GM23248 (cell line): ENCODE results near the gene SIX2. TPM values are rescaled to one million over a fixed set of nuclear protein-coding genes. Genes with fewer than 3 reads are reported as not detected.

Experiments
- DNase-seq: peaks from one replicate; pipeline ENCODE4 v3.0.0-alpha.2; 2015
- H2AFZ ChIP-seq: fragments of 200-600 bp; sonication (generic); 2 replicates; pipeline ENCODE4 v1.6.1; 2016; ENCODE audit warnings: antibody characterized with exemption
- H3F3A ChIP-seq: fragments of 200-600 bp; sonication (generic); 2 replicates; pipeline ENCODE4 v1.6.1; 2016; ENCODE audit warnings: mild to moderate bottlenecking, antibody characterized with exemption, mixed run types; ENCODE audit not compliant: insufficient read depth
- H3K27ac ChIP-seq: fragments of 200-600 bp; sonication (generic); 2 replicates; pipeline ENCODE4 v1.5.1; 2016; ENCODE audit warnings: mild to moderate bottlenecking
- H3K27me3 ChIP-seq: fragments of 200-600 bp; sonication (generic); replicated peaks from 2 replicates; pipeline ENCODE4 v1.6.1; 2016; ENCODE audit warnings: mild to moderate bottlenecking; ENCODE audit not compliant: insufficient read depth
- H3K36me3 ChIP-seq: fragments of 200-600 bp; sonication (generic); 2 replicates; pipeline ENCODE4 v1.6.1; 2016; ENCODE audit warnings: low read depth, mild to moderate bottlenecking
- H3K4me1 ChIP-seq: fragments of 200-600 bp; sonication (generic); 2 replicates; pipeline ENCODE4 v1.6.1; 2016; ENCODE audit warnings: mild to moderate bottlenecking; ENCODE audit not compliant: insufficient read depth
- H3K4me2 ChIP-seq: fragments of 200-600 bp; sonication (generic); one replicate; pipeline ENCODE4 v1.6.1; 2016; ENCODE audit warnings: mild to moderate bottlenecking; ENCODE audit not compliant: unreplicated experiment
- H3K4me3 ChIP-seq: fragments of 200-600 bp; sonication (generic); 2 replicates; pipeline ENCODE4 v1.5.1; 2016; ENCODE audit warnings: mild to moderate bottlenecking
- H3K79me2 ChIP-seq: fragments of 200-600 bp; sonication (generic); 2 replicates; pipeline ENCODE4 v1.6.1; 2016; ENCODE audit warnings: mild to moderate bottlenecking; ENCODE audit not compliant: insufficient read depth
- H3K9ac ChIP-seq: fragments of 200-600 bp; sonication (generic); 2 replicates; pipeline ENCODE4 v1.6.1; 2016; ENCODE audit warnings: mild to moderate bottlenecking
- H3K9me2 ChIP-seq: fragments of 200-600 bp; sonication (generic); 2 replicates; pipeline ENCODE4 v1.6.1; 2016; ENCODE audit warnings: mixed run types, mild to moderate bottlenecking, moderate library complexity; ENCODE audit not compliant: insufficient read depth
- H3K9me3 ChIP-seq: fragments of 200-600 bp; sonication (generic); one replicate; pipeline ENCODE4 v1.6.1; 2017; ENCODE audit warnings: low read depth
- H4K20me1 ChIP-seq: fragments of 200-600 bp; sonication (generic); 2 replicates; pipeline ENCODE4 v1.6.0; 2016; ENCODE audit not compliant: insufficient read depth
- EZH2 ChIP-seq: fragments of 200-600 bp; sonication (generic); IDR thresholded peaks from 2 replicates; pipeline ENCODE4 v1.6.1; 2018; ENCODE audit warnings: antibody characterized with exemption, mild to moderate bottlenecking; ENCODE audit not compliant: insufficient read depth, poor library complexity, severe bottlenecking
- EZH2phosphoT487 ChIP-seq: fragments of 200-600 bp; sonication (generic); IDR thresholded peaks from 2 replicates; pipeline ENCODE4 v1.6.1; 2018; ENCODE audit warnings: antibody characterized with exemption, moderate library complexity, mild to moderate bottlenecking, low read depth; ENCODE audit not compliant: insufficient read depth
- WGBS, 2 experiments: methylation state at CpG; one replicate each; pipeline ENCODE4 v1.1.6; 2015 to 2017; ENCODE audit warnings: low lambda C conversion rate in 2 of 2, low coverage in 1 of 2; ENCODE audit errors: missing lambda C conversion rate in 2 of 2; 5-methylcytosine and 5-hydroxymethylcytosine counted together
- in situ Hi-C: fragments of 300-500 bp; cut with MboI; formaldehyde crosslinking; loops from 2 replicates; pipeline ENCODE4 v1.15.0; 2020
- polyA plus RNA-seq: library from polyadenylated mRNA; unstranded; fragments of >200 nt; fragmentation: Nextera tagmentation; extraction: Ambion mirVana; gene quantifications from 2 replicates; pipeline ENCODE4 v1.2.1, GENCODE V29; 2016
- total RNA-seq: library from RNA; depleted of rRNA; stranded (reverse); fragments of >200 nt; shearing (Covaris generic); gene quantifications from 2 replicates; pipeline ENCODE4 v1.2.3, GENCODE V29; 2014; rRNA removed

Gene SIX2
- total RNA-seq (0.63 TPM in 1 of 2 replicates, not detected in the other), polyA plus RNA-seq (0.19 and 0.22 TPM in 2 replicates)

DNA sequence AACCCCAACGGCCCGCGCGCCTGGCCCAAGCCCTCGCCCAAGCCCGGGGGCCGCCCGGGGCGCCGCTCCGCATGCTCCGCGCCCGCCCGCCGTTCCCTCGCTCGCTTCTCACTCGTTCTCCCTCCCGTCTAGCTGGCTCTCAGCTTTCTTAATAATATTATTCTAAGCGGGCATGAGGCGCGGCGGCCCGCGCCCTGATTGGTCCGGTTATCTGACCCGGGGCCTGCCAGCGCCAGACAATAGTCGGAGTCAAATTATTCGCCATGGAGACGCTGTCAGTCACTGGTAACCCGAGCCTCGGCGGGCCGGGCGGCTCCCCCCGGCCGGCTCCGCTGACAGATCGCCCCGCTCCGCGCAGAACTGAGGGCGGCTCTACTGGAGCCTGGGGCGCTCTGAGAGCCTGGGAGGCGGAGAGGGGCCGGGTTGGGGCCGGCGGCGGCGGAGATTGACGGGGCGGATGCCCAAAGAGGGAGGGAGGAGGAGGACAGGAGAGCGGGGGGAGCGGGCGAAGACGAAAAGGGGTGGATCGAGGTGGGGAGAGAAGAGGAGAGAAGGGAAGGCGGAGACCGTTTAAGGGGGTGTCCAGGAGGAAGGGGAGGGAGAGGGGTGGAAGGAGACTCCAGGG, at the start of gene SIX2:
SIX2 (minus strand) TSS at position 150 of the 625 bp plus-strand sequence. CDS start 342 bp downstream, outside the sequence.
- Histone ChIP-seq H3F3A (peaks cover 6% of the 10 kb centered on the region; the same call in 1 of the 2 replicates), H3K36me3 (no peaks in the 10 kb centered on the region), H3K27me3 (peaks cover 39% of the 10 kb centered on the region), H3K79me2 (no peaks in the 10 kb centered on the region), H3K9ac (peak within 1 kb of the TSS; percentile 66), H3K4me3 (peak within 1 kb of the TSS; percentile 73), H3K4me1 (0 out of 2 replicates have a peak, but pooled peaks cover 4% of the 10 kb centered on the region), H2AFZ (peak within 1 kb of the TSS; percentile 92), H3K9me2 (no peaks in the 10 kb centered on the region), H3K9me3 (no peaks in the 10 kb centered on the region), H3K27ac (no peak within 1 kb of the TSS; the same call in 1 of the 2 replicates), H3K4me2 (peak within 1 kb of the TSS; percentile 89), H4K20me1 (no peaks in the 10 kb centered on the region)
- no peak for TF ChIP-seq EZH2phosphoT487
- TF ChIP-seq EZH2, result no peak
- peak; percentile 93 for DNase-seq
- in situ Hi-C loops, result no loop called here
- WGBS, 2 experiments, result 1 to 3% methylated on average over 47 to 60 of the region's 61 CpGs

DNA sequence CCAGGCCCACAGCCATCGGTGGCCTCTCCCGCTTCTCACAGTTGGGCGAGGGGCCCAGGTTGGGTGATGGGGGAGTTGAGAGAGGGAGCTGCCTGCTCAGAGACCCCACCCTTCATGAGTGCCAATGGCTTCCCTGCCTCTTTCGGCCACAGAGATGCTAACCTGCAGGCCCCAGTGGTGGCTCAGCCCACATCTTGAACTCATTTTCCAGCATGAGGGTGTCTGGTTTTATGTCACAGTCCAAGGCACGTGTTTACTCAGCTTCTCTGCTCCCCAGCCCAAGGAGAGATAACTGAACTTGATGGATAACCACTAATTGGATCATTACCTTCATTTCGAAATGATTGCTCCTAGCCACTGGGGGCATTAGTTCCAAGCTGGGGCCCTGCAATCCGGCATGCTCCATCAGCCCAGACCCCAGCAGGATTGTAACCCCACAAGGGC, 45.9 kb upstream of the SIX2 start:
- Histone ChIP-seq H3K27me3 (peaks cover 7% of the 10 kb centered on the region; the same call in 1 of the 2 replicates), H4K20me1 (no peaks in the 10 kb centered on the region), H3K36me3 (no peaks in the 10 kb centered on the region), H2AFZ (no peak overlapping the region), H3K4me1 (no peaks in the 10 kb centered on the region), H3F3A (no peaks in the 10 kb centered on the region), H3K4me3 (no peak overlapping the region), H3K79me2 (no peaks in the 10 kb centered on the region), H3K9me2 (no peaks in the 10 kb centered on the region), H3K27ac (no peak overlapping the region), H3K4me2 (no peak overlapping the region), H3K9me3 (no peaks in the 10 kb centered on the region), H3K9ac (no peak overlapping the region)
- in situ Hi-C loops, result no loop called here
- DNase-seq, result no peak
- WGBS, 2 experiments, result 62 to 67% methylated on average over 7 of the region's 7 CpGs
- no peak for TF ChIP-seq EZH2
- no peak for TF ChIP-seq EZH2phosphoT487

DNA sequence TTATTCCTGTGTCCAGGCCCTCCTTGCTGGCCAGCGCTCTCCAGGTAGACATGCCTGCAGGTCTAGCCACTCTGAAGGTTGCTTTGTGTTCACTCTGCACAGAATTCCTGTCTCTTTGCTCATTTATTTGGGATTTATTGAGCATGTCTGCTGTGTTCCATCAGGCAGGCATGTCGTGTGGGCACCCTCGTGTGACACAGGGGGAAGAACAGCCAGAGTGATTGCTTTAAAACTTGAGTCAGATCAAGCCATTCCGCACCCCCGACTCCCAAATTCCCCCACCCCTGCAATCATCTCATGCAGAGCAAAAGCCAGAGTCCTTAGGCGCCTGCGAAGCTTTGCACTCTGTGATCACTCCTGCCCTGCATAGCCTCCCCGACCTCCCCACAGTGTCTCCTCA, 44.7 kb upstream of the SIX2 start:
- TF ChIP-seq EZH2phosphoT487, result no peak
- no peak for TF ChIP-seq EZH2
- H3K36me3 ChIP-seq, result no peaks in the 10 kb centered on the region
- no peak overlapping the region for H3K27ac ChIP-seq
- no peak overlapping the region for H2AFZ ChIP-seq
- no peak overlapping the region for H3K4me3 ChIP-seq
- no peaks in the 10 kb centered on the region for H3K9me2 ChIP-seq
- no peaks in the 10 kb centered on the region for H3K79me2 ChIP-seq
- no peaks in the 10 kb centered on the region for H3K9me3 ChIP-seq
- 77 to 81% methylated on average over 8 of the region's 8 CpGs for WGBS, 2 experiments
- H3K27me3 ChIP-seq, result peaks cover 7% of the 10 kb centered on the region; the same call in 1 of the 2 replicates
- H3K9ac ChIP-seq, result no peak overlapping the region
- no peaks in the 10 kb centered on the region for H3F3A ChIP-seq
- no peak for DNase-seq
- H3K4me2 ChIP-seq, result no peak overlapping the region
- in situ Hi-C loops, result no loop called here
- no peaks in the 10 kb centered on the region for H4K20me1 ChIP-seq
- H3K4me1 ChIP-seq, result no peaks in the 10 kb centered on the region

DNA sequence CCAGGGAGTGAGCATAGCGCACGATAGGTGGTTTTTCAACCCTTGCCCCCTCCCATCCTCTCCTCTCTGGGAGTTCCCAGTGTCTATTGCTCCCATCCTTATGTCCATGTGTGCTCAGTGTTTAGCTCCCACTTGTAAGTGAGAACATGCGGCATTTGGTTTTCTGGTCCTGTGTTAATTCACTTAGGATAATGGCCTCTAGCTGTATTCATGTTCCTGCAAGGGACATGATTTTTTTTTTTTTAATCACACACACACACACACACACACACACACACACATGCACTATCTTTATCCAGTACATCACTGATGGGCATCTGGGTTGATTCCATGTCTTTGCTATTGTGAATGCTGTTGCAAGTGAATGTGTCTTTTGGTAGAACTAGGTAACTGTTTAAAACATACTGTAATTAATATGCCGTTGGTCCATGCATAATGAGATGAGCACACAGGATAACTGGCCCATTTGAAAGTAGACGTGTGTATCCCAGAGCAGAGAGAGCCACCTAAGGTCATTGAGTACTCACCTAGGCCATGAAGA, 43.2 kb upstream of the SIX2 start:
- Histone ChIP-seq H3K36me3 (no peaks in the 10 kb centered on the region), H3K79me2 (no peaks in the 10 kb centered on the region), H3K4me1 (no peaks in the 10 kb centered on the region), H3K4me2 (no peak overlapping the region), H3K4me3 (no peak overlapping the region), H3K9me2 (no peaks in the 10 kb centered on the region), H3K9ac (no peak overlapping the region), H3K9me3 (no peaks in the 10 kb centered on the region), H3K27me3 (peaks cover 7% of the 10 kb centered on the region; the same call in 1 of the 2 replicates), H3K27ac (no peak overlapping the region), H2AFZ (no peak overlapping the region), H3F3A (no peaks in the 10 kb centered on the region), H4K20me1 (no peaks in the 10 kb centered on the region)
- no peak for DNase-seq
- 69 to 85% methylated on average over 5 of the region's 5 CpGs for WGBS, 2 experiments
- in situ Hi-C loops, result no loop called here
- TF ChIP-seq EZH2 (no peak), EZH2phosphoT487 (no peak)
